Cardiac ventricle fibroblast (primary cell): ENCODE results near the gene ENKD1. TPM values are rescaled to one million over a fixed set of nuclear protein-coding genes. Genes with fewer than 3 reads are reported as not detected.

Experiments used
- total RNA-seq: library from RNA; depleted of rRNA; stranded (reverse); fragments of >200 nt; gene quantifications from 2 replicates; pipeline ENCODE4 v1.2.3, GENCODE V29; 2015

Gene ENKD1
- 10.4 and 11.9 TPM in 2 replicates for total RNA-seq

GRCh38 chr16:67666559-67667452 is at the start of gene ENKD1, which contains the start of gene C16orf86:
TSS of gene ENKD1 (minus strand) at chr16:67666750. CDS start at chr16:67666442, 308 bp downstream.
TSS of gene C16orf86 (plus strand) at chr16:67666814. CDS start at chr16:67666971, 157 bp downstream.

GRCh38 chr16:67660564-67661028 is 6.0 kb downstream of the ENKD1 start, which contains the start of gene PARD6A:
TSS of gene PARD6A (plus strand) at chr16:67660960. CDS start at chr16:67661039, 79 bp downstream.

GRCh38 chr16:67659675-67660563 is 6.6 kb downstream of the ENKD1 start, which contains the start of gene ACD:
TSS of gene ACD (minus strand) at chr16:67660260. CDS start at chr16:67660220, 40 bp downstream.

Other genes starting within 250 kb of the ENKD1 start
- 0.93 and 2.0 TPM in 2 replicates for gene HSD11B2, start 235.6 kb downstream of the ENKD1 start, total RNA-seq
- 99.7 and 107 TPM in 2 replicates for gene ATP6V0D1, start 185.6 kb downstream of the ENKD1 start, total RNA-seq
- not detected in 2 replicates for gene AGRP, start 183.2 kb downstream of the ENKD1 start, total RNA-seq
- gene RIPOR1, start 137.9 kb downstream of the ENKD1 start, total RNA-seq: 34.4 and 46.2 TPM in 2 replicates
- gene CTCF, start 104.2 kb downstream of the ENKD1 start, total RNA-seq: 12.5 and 19.1 TPM in 2 replicates
- 0.05 and 1.5 TPM in 2 replicates for gene CARMIL2, start 21.6 kb downstream of the ENKD1 start, total RNA-seq
- gene ACD, start 6.5 kb downstream of the ENKD1 start, total RNA-seq: 12.9 and 15.7 TPM in 2 replicates
- 0.39 and 0.44 TPM in 2 replicates for gene PARD6A, start 5.8 kb downstream of the ENKD1 start, total RNA-seq
- gene C16orf86, start 64 bp upstream of the ENKD1 start, total RNA-seq: 2.4 and 12.9 TPM in 2 replicates
- 8.5 and 11.8 TPM in 2 replicates for gene GFOD2, start 52.6 kb upstream of the ENKD1 start, total RNA-seq
- gene RANBP10, start 139.8 kb upstream of the ENKD1 start, total RNA-seq: 5.7 and 5.8 TPM in 2 replicates
- 0.15 and 0.62 TPM in 2 replicates for gene TSNAXIP1, start 140.1 kb upstream of the ENKD1 start, total RNA-seq
- gene THAP11, start 175.6 kb upstream of the ENKD1 start, total RNA-seq: 36.1 and 45.9 TPM in 2 replicates
- gene NUTF2, start 180.2 kb upstream of the ENKD1 start, total RNA-seq: 65.6 and 89.6 TPM in 2 replicates
- 22.8 and 25.8 TPM in 2 replicates for gene CENPT, start 180.9 kb upstream of the ENKD1 start, total RNA-seq
- 18.2 and 35.9 TPM in 2 replicates for gene EDC4, start 206.3 kb upstream of the ENKD1 start, total RNA-seq
- gene NRN1L, start 218.1 kb upstream of the ENKD1 start, total RNA-seq: not detected in 2 replicates
- gene PSKH1, start 226.5 kb upstream of the ENKD1 start, total RNA-seq: 21.5 and 24.1 TPM in 2 replicates